ENCODE data around the gene WDFY4.
A peak's percentile ranks its signal among the peaks of the same experiment; 100 is the strongest.

WDFY4 gene

GRCh38 chr10:48736596-48736995 is 51.9 kb downstream of the WDFY4 start:
- FAIRE-seq: no peak

GRCh38 chr10:48737886-48738285 is 53.2 kb downstream of the WDFY4 start:
- no peak for FAIRE-seq

More at GRCh38 chr10:48736596-48736995, 51.9 kb downstream of the WDFY4 start:
- DNase-seq (ENCODE audit: extremely low spot score, insufficient read length, low read depth): no peak

GRCh38 chr10:48739170-48739569 is 54.5 kb downstream of the WDFY4 start:
- FAIRE-seq: no peak
- DNase-seq (ENCODE audit: extremely low spot score, insufficient read length, low read depth): no peak

More at GRCh38 chr10:48737886-48738285, 53.2 kb downstream of the WDFY4 start:
- DNase-seq (ENCODE audit: extremely low spot score, insufficient read length, low read depth): no peak

GRCh38 chr10:48740015-48740707 is 55.5 kb downstream of the WDFY4 start:
- no peak for FAIRE-seq

GRCh38 chr10:48740988-48741387 is 56.3 kb downstream of the WDFY4 start:
- DNase-seq (ENCODE audit: extremely low spot score, insufficient read length, low read depth) (no peak), FAIRE-seq (no peak)

More at GRCh38 chr10:48740015-48740707, 55.5 kb downstream of the WDFY4 start:
- no peak for DNase-seq (ENCODE audit: extremely low spot score, insufficient read length, low read depth)

- FAIRE-seq (no peak), DNase-seq (ENCODE audit: extremely low spot score, insufficient read length, low read depth) (no peak)
Observed at GRCh38 chr10:48742891-48743860, 58.5 kb downstream of the WDFY4 start.

- DNase-seq (ENCODE audit: extremely low spot score, insufficient read length, low read depth): no peak
- peak; percentile 88 for FAIRE-seq
Observed at GRCh38 chr10:48744587-48744986, 59.9 kb downstream of the WDFY4 start.

- DNase-seq (ENCODE audit: extremely low spot score, insufficient read length, low read depth): no peak
- no peak for FAIRE-seq
Observed at GRCh38 chr10:48745662-48746245, 61.1 kb downstream of the WDFY4 start.

- DNase-seq (ENCODE audit: extremely low spot score, insufficient read length, low read depth): no peak
- peak; percentile 62 for FAIRE-seq
Observed at GRCh38 chr10:48748573-48748972, 63.9 kb downstream of the WDFY4 start.

GRCh38 chr10:48749254-48749787 is 64.6 kb downstream of the WDFY4 start:
- no peak for DNase-seq (ENCODE audit: extremely low spot score, insufficient read length, low read depth)
- peak; percentile 9 for FAIRE-seq

GRCh38 chr10:48750019-48750418 is 65.3 kb downstream of the WDFY4 start:
- no peak for FAIRE-seq

GRCh38 chr10:48750991-48751390 is 66.3 kb downstream of the WDFY4 start:
- no peak for FAIRE-seq
- DNase-seq (ENCODE audit: extremely low spot score, insufficient read length, low read depth): no peak

More at GRCh38 chr10:48750019-48750418, 65.3 kb downstream of the WDFY4 start:
- no peak for DNase-seq (ENCODE audit: extremely low spot score, insufficient read length, low read depth)

GRCh38 chr10:48751730-48752129 is 67.1 kb downstream of the WDFY4 start:
- DNase-seq (ENCODE audit: extremely low spot score, insufficient read length, low read depth) (no peak), FAIRE-seq (no peak)

- FAIRE-seq (peak; percentile 73), DNase-seq (ENCODE audit: extremely low spot score, insufficient read length, low read depth) (no peak)
Observed at GRCh38 chr10:48758411-48758810, 73.7 kb downstream of the WDFY4 start.

- DNase-seq (ENCODE audit: extremely low spot score, insufficient read length, low read depth): peak; percentile 59
- peak; percentile 98 for FAIRE-seq
Observed at GRCh38 chr10:48759113-48759901, 74.6 kb downstream of the WDFY4 start.

GRCh38 chr10:48760983-48761382 is 76.3 kb downstream of the WDFY4 start:
- DNase-seq (ENCODE audit: extremely low spot score, insufficient read length, low read depth) (no peak), FAIRE-seq (no peak)

GRCh38 chr10:48762064-48763042 is 77.7 kb downstream of the WDFY4 start:
- DNase-seq (ENCODE audit: extremely low spot score, insufficient read length, low read depth) (no peak), FAIRE-seq (no peak)

GRCh38 chr10:48763403-48763965 is 78.8 kb downstream of the WDFY4 start:
- FAIRE-seq: no peak
- no peak for DNase-seq (ENCODE audit: extremely low spot score, insufficient read length, low read depth)

Measured in GM18507 (cell line).